NCI-H69 (cell line): ENCODE data around the gene STEAP1B.
A peak's percentile ranks its signal among the peaks of the same experiment; 100 is the strongest.
"Not testable (repeated sequence)": the region's sequence is repeated elsewhere in the genome, so short reads cannot be mapped to it uniquely, and the experiment has no call there.

ENCODE experiments used
- DNase-seq: peaks from one replicate; lab custom pipeline; 2025; lab: John Stamatoyannopoulos, UW

STEAP1B gene

DNA sequence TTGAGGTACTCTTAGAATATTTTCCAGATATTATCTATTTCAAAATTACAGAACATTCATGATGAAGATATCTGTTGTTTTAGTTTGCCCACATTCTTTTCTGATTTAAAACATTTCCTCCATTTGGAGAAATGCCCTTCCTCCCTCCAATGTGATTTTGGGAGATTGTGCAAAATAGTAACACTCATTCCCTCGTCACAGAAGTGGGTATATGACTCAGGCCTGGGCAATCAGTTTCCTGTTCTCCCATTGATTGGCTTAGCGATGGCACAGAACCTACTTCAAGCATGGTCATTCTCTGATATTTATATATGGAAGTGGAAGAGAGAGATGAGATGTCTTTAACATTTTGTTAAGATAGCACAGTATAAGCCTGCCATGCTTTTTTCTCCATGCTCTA is 3.1 kb downstream of the STEAP1B start:
- not testable (repeated sequence) for DNase-seq

DNA sequence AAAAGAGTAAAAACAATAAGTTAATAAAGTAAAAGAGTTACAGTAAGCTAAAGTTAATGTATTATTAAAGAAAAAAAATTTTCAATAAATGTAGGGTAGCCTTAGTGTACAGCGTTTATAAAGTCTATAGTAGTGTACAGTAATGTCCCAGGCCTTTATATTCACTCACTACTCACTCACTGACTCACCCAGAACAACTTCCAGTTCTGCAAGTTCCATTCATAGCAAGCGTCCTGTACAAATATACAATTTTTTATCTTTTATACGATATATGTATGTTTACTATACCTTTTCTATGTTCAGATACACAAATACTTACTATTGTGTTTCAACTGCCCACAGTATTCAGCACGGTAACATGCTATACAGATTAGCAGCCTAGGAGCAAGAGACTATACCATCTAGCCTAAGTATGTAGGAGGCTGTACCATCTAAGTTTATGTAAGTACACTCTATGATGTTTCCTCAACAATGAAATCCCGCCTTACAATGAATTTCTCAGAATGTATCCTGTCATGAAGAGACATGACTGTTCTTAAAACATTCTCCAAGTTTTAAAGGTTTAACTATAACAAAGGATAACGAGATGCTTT is 3.6 kb downstream of the STEAP1B start:
- DNase-seq = not testable (repeated sequence)

DNA sequence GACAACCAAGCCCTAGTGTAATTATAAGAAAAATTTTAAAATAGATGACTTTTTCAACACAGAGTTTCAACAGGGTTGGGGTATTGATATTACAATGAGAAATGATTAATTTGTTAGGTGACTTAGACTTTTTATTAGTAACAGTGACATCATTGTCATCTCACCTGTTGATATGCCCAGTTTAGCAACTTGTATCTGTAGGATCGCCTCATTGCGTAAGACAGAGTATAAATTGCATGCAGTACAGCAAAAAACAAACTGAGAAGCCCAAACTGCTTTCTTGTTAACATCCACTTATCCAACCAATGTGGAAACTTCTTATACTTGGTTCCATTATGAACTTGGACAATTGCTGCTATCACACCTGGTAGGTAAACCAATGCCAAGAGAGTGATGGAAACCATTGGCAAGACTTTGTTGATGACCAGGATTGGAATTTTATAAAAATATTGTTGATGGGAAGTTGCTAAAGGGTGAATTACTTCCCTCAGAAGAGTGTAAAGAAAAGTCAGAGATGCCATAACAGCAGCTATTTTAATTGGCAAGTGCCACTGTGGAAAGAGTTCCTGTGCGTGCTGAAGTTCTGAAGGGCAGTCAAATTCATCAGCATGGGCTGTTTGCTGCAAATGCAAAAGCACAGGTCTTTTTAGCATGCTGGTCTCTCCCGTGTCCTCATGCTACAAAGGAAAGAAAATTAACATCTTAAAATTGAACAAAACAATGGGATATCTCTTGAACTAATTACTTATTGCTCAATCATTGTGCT is 6.6 kb downstream of the STEAP1B start:
- DNase-seq = not testable (repeated sequence)

GRCh38 chr7:22488643-22489462 is 11.1 kb downstream of the STEAP1B start:
- DNase-seq = peak; percentile 83

DNA sequence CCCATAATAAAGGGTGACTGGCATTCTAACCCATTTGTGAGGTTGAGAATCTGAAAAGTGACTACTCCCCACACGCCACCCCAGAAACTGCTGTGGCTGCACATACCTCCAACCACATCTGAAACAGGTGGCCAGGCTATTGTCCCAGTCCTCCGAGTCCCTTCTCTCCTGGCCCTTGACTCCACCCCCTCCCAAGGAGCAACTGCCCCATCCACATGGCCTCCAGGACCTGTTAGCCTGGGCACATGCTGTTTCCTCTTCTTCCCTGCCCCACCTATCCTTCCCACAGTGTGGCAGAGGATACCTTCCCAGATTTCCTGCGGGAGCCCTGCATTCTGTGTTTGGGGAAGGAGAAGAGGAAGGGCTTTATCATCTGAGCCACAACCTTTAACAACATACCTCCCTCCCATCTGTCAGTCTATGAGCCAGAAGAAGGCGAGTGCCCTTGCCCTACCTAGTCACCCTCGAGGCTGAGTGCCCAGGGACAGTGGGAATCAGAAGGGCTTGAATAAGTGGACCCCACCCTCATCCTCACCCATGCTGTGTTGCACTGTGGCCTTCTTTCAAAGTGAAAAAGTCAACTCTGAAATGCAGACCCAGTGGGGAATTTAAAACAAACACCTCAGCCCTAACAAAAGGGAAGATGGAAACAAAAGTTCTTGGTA is 11.9 kb downstream of the STEAP1B start:
- DNase-seq = peak; percentile 76

DNA sequence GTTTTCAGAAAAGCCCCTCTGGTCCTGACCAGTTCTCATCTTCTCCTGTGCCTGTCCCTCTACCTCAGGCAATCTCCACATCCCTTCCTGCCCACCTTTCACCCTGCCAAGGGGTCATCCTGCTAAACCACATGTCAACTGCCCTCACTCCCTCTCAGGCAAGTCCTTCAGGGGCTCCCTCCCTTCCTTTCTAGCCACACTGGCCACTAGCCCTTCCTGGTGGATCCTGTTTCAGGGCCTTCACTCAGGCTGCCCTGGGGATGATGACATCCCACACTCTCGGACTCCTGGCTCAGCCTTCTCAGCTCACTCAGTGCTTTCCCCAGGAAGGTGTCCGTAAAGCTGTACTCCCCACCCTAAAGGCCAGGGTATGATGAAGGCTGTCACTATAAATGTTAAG is 13.4 kb downstream of the STEAP1B start:
- no peak for DNase-seq

DNA sequence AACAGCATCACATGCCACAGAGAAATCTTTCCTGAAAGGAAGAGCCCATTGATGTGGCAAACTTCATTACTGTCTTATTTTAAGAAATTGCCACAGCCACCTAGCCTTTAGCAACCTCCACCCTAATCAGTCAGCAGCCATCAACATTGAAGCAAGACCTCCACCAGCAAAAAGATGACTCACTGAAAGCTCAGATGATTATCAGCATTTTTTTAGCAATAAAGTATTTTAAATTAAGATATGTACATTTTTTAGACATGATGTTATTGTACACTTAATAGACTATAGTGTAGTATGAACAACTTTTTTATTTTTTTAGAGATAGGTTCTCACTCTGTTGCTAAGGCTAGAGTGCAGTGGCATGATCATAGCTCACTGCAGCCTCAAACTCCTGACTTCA is 14.8 kb downstream of the STEAP1B start:
- DNase-seq = no peak

DNA sequence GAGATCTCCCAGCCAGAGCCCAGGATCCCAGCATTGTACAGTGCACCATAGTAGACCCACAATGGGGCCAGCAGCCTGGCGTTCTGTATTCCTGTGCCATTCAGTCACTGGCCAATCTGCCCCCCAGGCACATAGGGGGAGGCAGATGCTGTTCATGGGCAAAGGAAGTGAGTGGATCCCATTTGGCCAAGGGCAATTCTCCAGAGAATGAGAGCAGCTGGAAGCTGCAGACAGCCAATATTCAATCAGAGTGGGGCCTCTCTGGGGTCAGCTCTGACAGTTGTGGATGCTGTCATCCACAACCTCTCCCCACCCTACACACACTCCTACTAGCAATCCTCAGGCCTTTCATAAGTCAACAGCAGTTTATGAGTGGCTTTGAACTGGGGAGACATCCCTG is 17.5 kb downstream of the STEAP1B start:
- DNase-seq = peak; percentile 83

DNA sequence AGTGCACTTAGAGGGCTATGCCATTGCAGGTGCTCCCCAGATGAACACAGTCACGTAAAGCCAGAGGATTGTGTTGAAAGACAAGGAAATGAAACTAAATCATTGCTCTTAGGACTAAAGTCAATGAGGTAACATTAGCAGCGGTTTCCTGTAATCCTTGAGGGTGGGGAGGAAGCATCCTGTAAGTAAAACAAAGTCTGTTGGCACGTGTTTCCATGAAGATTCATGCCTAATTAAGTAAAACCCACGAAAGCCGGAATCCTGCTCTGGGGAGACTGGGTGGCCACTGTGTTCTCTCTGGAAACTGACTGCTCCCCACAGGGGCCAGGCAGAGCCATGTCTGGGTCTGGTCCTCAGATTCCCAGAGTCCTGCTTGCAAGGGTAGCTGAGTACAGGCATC is 18.3 kb downstream of the STEAP1B start:
- peak; percentile 33 for DNase-seq

DNA sequence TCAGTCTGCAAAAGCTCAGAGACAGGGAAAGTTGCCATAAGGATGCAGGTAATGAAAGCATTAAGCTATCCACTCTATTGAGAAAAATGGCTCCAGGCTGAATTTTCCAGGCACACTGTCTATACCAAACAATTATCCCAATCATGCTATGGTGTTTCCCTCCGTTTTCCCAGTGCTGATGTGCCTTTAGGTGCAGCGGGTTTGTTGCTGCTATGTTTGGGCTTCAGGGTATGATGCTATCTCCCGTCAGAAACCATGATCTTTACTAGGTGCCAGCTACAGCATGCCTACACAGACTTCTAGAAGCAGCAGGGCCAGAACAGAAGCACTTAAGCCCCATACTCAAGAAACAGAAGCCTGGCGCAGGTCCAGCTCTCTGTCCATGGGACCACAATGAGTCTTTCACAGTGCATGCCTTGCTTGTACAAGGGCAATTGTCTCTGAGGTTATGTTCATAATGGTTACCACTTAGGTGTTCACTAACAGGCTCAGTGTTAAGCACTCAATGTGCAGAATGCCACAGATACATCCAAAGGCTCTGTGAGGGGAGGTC is 19.4 kb downstream of the STEAP1B start:
- DNase-seq = peak; percentile 90

GRCh38 chr7:22477876-22478450 is 22.0 kb downstream of the STEAP1B start:
- DNase-seq = no peak

DNA sequence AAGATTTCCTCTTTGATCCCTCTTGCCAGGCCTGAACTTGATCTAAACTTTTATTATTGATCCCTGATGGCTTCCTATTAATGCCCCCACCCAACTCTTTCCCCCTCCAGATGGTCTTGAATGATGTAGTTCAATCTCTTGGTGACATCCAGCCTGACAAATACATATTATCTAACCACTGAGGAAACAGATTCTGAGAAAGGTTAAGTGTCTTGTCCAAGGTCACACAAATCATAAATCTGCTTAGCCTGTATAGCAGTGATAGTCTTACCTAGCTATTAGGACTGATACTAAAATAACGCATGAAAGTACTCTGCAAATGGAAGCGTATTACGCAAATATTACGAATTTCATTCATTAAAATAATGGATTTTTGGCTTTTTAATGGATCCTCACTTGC is 22.7 kb downstream of the STEAP1B start:
- DNase-seq = no peak

DNA sequence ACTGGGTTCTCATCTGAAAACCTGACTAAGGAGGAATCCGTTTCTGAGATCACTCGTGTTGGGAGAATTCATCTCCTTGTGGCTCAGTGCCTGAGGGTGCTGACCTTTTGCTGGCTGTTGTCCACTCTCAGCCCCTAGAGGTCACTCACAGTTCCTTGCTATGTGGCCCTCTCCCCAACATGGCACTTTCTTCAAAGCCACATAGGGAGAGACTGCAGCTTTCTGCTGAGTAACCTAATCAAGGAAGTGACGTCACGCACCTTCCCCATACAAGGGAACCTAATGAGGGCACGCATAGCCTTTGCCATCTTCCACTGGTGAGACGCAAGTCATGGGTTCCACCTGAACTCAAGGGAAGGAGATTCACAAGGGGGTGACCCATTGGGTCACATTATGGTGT is 23.2 kb downstream of the STEAP1B start:
- no peak for DNase-seq

GRCh38 chr7:22474645-22475044 is 25.3 kb downstream of the STEAP1B start:
- DNase-seq = no peak

GRCh38 chr7:22470981-22471380 is 29.0 kb downstream of the STEAP1B start:
- DNase-seq = no peak

- no peak for DNase-seq
Observed at GRCh38 chr7:22469371-22470143, 30.4 kb downstream of the STEAP1B start.

- DNase-seq = no peak
Observed at GRCh38 chr7:22468609-22469008, 31.4 kb downstream of the STEAP1B start.

- no peak for DNase-seq
Observed at GRCh38 chr7:22464299-22464698, 35.7 kb downstream of the STEAP1B start.

DNA sequence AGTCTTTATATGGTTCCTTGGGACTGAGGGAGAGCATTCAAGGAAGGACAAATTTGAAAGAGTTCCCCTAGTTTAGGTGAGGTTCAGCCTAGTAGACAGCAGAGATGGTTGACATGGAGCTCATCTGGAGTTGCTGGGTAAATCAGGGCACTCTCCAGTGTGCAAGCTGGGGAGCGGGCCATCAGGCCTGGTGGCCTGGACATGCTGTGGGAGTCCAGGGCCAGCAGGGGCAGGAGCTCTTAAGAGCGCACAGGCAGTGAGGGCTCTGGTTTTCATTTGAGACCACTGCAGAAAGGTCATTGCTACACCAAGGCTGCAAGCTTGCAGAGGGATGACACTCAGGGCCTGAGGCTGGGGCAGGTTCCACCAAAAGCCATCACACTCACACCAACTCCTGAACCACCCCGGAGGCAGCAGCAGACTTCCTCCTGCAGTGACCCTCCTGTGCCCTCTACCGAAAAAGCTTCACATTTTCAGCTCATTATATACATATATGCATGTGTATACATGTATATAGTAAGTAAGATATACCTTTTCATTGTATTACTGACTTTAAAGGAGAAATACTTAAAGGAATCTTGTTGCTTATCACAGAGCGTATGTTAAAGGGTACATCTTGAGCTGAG is 39.5 kb downstream of the STEAP1B start:
- DNase-seq = no peak

DNA sequence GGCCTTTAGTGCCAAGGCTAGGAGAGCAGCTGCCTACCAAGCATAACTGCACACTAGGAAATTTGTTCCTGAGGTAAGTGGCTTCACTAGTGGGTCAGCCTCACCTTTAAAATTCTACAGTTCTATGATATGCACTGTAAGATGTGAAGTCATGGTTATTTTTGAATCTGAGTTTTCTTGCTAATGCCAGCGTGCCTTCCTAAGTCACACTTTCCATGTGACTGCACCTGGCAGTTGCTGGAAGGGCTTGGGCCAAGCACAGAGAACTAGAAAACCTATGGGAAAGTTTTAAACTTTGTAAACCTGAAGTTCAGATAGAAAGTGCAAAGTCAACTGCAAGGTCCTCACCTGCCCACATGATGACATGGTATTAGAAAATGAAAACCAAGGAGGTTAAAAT is 42.5 kb downstream of the STEAP1B start:
- no peak for DNase-seq
